Loucy (cell line): ENCODE results near the gene CYCS.

Experiments used
- H2AFZ ChIP-seq: fragments of 200-600 bp; sonication (generic); 2 replicates; pipeline ENCODE4 v1.6.0; 2016; ENCODE audit warnings: antibody characterized with exemption, mild to moderate bottlenecking, low read length, moderate library complexity
- H3F3A ChIP-seq: fragments of 200-600 bp; 2 replicates; pipeline ENCODE4 v1.6.0; 2016; ENCODE audit warnings: antibody characterized with exemption, low read depth, mild to moderate bottlenecking
- H3K27me3 ChIP-seq: fragments of 200-600 bp; sonication (generic); 2 replicates; pipeline ENCODE4 v1.6.1; 2014; ENCODE audit warnings: low read length, mild to moderate bottlenecking; ENCODE audit not compliant: insufficient read depth, poor library complexity, severe bottlenecking
- H3K36me3 ChIP-seq: fragments of 200-600 bp; sonication (generic); 2 replicates; pipeline ENCODE4 v1.6.1; 2016; ENCODE audit warnings: low read length; ENCODE audit not compliant: insufficient read depth
- H3K4me1 ChIP-seq: fragments of 200-600 bp; sonication (generic); 2 replicates; pipeline ENCODE4 v1.5.1; 2014; ENCODE audit warnings: low read length, mild to moderate bottlenecking; ENCODE audit not compliant: insufficient read depth, poor library complexity, severe bottlenecking
- H3K4me2 ChIP-seq: fragments of 200-600 bp; sonication (generic); 2 replicates; pipeline ENCODE4 v1.6.0; 2014; ENCODE audit warnings: antibody characterized with exemption, low read length, low read depth, mild to moderate bottlenecking; ENCODE audit not compliant: poor library complexity, severe bottlenecking
- H3K4me3 ChIP-seq: fragments of 200-600 bp; sonication (generic); 2 replicates; pipeline ENCODE4 v1.5.1; 2014; ENCODE audit warnings: low read length, mild to moderate bottlenecking, mixed read lengths; ENCODE audit not compliant: poor library complexity, severe bottlenecking
- H3K79me2 ChIP-seq: fragments of 200-600 bp; sonication (generic); 2 replicates; pipeline ENCODE4 v1.6.1; 2014; ENCODE audit warnings: low read length; ENCODE audit not compliant: insufficient read depth
- H3K9ac ChIP-seq: fragments of 200-600 bp; sonication (generic); 2 replicates; pipeline ENCODE4 v1.6.0; 2014; ENCODE audit warnings: mild to moderate bottlenecking, low read depth, low read length, moderate library complexity; ENCODE audit not compliant: poor library complexity, severe bottlenecking
- H3K9me2 ChIP-seq: fragments of 200-600 bp; sonication (generic); replicated peaks from 2 replicates; pipeline ENCODE4 v1.6.1; 2016; ENCODE audit warnings: low read depth, low read length, mixed read lengths
- H3K9me3 ChIP-seq: fragments of 200-600 bp; sonication (generic); 2 replicates; pipeline ENCODE4 v1.6.1; 2014; ENCODE audit warnings: mild to moderate bottlenecking, antibody characterized with exemption, low read length, low read depth; ENCODE audit not compliant: insufficient read depth
- H4K20me1 ChIP-seq: fragments of 200-600 bp; sonication (generic); 2 replicates; pipeline ENCODE4 v1.6.0; 2014; ENCODE audit warnings: antibody characterized with exemption, low read length, mild to moderate bottlenecking; ENCODE audit not compliant: insufficient read depth, poor library complexity, severe bottlenecking
- CTCF ChIP-seq: fragments of 200-600 bp; sonication (generic); conservative IDR thresholded peaks from 2 replicates; pipeline ENCODE4 v1.5.1; 2014; ENCODE audit warnings: mild to moderate bottlenecking, antibody characterized with exemption, low read length
- EZH2phosphoT487 ChIP-seq: fragments of 200-600 bp; IDR thresholded peaks from 2 replicates; pipeline ENCODE4 v1.6.1; 2018; ENCODE audit warnings: antibody characterized with exemption, mild to moderate bottlenecking, moderate library complexity, borderline replicate concordance

Gene CYCS

GRCh38 chr7:25149836-25150235 is 24.8 kb upstream of the CYCS start:
- no peaks in the 10 kb centered on the region for H3K4me1 ChIP-seq
- H3K4me3 ChIP-seq = no peak overlapping the region
- no peaks in the 10 kb centered on the region for H3F3A ChIP-seq
- no peaks in the 10 kb centered on the region for H3K27me3 ChIP-seq
- no peaks in the 10 kb centered on the region for H3K9me2 ChIP-seq
- no peaks in the 10 kb centered on the region for H3K79me2 ChIP-seq
- no peaks in the 10 kb centered on the region for H3K9me3 ChIP-seq
- H3K9ac ChIP-seq = no peak overlapping the region
- H2AFZ ChIP-seq = no peak overlapping the region
- H3K4me2 ChIP-seq = no peak overlapping the region
- no peaks in the 10 kb centered on the region for H3K36me3 ChIP-seq
- H4K20me1 ChIP-seq = no peaks in the 10 kb centered on the region
- no peak for TF ChIP-seq CTCF
- no peak for TF ChIP-seq EZH2phosphoT487

GRCh38 chr7:25148772-25149575 is 23.9 kb upstream of the CYCS start:
- TF ChIP-seq CTCF = no peak
- no peak for TF ChIP-seq EZH2phosphoT487
- no peaks in the 10 kb centered on the region for H3K27me3 ChIP-seq
- no peaks in the 10 kb centered on the region for H3K4me1 ChIP-seq
- H3K9ac ChIP-seq = no peak overlapping the region
- no peaks in the 10 kb centered on the region for H3K9me2 ChIP-seq
- no peaks in the 10 kb centered on the region for H3K36me3 ChIP-seq
- no peaks in the 10 kb centered on the region for H3F3A ChIP-seq
- no peaks in the 10 kb centered on the region for H4K20me1 ChIP-seq
- H3K4me2 ChIP-seq = no peak overlapping the region
- no peaks in the 10 kb centered on the region for H3K9me3 ChIP-seq
- H3K4me3 ChIP-seq = no peak overlapping the region
- no peak overlapping the region for H2AFZ ChIP-seq
- H3K79me2 ChIP-seq = no peaks in the 10 kb centered on the region

GRCh38 chr7:25143763-25144162 is 18.7 kb upstream of the CYCS start:
- Histone ChIP-seq H3K36me3 (no peaks in the 10 kb centered on the region), H3K9me2 (no peaks in the 10 kb centered on the region), H3F3A (no peaks in the 10 kb centered on the region), H4K20me1 (no peaks in the 10 kb centered on the region), H3K9ac (no peak overlapping the region), H3K27me3 (no peaks in the 10 kb centered on the region), H3K4me3 (no peak overlapping the region), H3K4me1 (no peaks in the 10 kb centered on the region), H3K79me2 (no peaks in the 10 kb centered on the region), H2AFZ (no peak overlapping the region), H3K4me2 (no peak overlapping the region), H3K9me3 (no peaks in the 10 kb centered on the region)
- no peak for TF ChIP-seq EZH2phosphoT487
- no peak for TF ChIP-seq CTCF
